Stimulated activated CD8-positive, alpha-beta memory T cell treated with anti-CD3 and anti-CD28 coated beads, Interleukin-15, amount 100 ng/mL, for 48 hours (primary cell): ENCODE data around the gene NFKBIA.
"Not testable (repeated sequence)": the region's sequence is repeated elsewhere in the genome, so short reads cannot be mapped to it uniquely, and the experiment has no call there.

Experiments used
- DNase-seq, 2 donors: peaks; one replicate each; pipeline ENCODE4 v3.0.0-alpha.2; 2020; ENCODE audit warnings: low read depth in 2 of 2

Gene NFKBIA

GRCh38 chr14:35368583-35369392 is 35.8 kb downstream of the NFKBIA start:
- no peak for DNase-seq

- no peak for DNase-seq
These were observed 36.4 kb downstream of the NFKBIA start for GRCh38 chr14:35368139-35368460.

GRCh38 chr14:35367056-35367372 is 37.5 kb downstream of the NFKBIA start:
- no peak for DNase-seq

GRCh38 chr14:35366521-35366976 is 38.0 kb downstream of the NFKBIA start:
- no peak for DNase-seq

- peak; percentile 43 to 62 for DNase-seq
These were observed 38.5 kb downstream of the NFKBIA start for GRCh38 chr14:35366056-35366451.

- peak; percentile 78 to 80 for DNase-seq
These were observed 39.2 kb downstream of the NFKBIA start for GRCh38 chr14:35365130-35366055.

- DNase-seq, result no peak
These were observed 41.6 kb downstream of the NFKBIA start for GRCh38 chr14:35362911-35363374.

GRCh38 chr14:35362450-35362849 is 42.1 kb downstream of the NFKBIA start:
- DNase-seq, result no peak

GRCh38 chr14:35361141-35361480 is 43.4 kb downstream of the NFKBIA start:
- DNase-seq, result no peak

GRCh38 chr14:35359655-35360054 is 44.9 kb downstream of the NFKBIA start:
- not testable (repeated sequence) for DNase-seq

- no peak for DNase-seq
These were observed 48.3 kb downstream of the NFKBIA start for GRCh38 chr14:35355981-35356841.

- not testable (repeated sequence) for DNase-seq
These were observed 49.3 kb downstream of the NFKBIA start for GRCh38 chr14:35355235-35355634.

- no peak for DNase-seq
These were observed 51.0 kb downstream of the NFKBIA start for GRCh38 chr14:35353409-35354172.

GRCh38 chr14:35352274-35353233 is 52.0 kb downstream of the NFKBIA start:
- DNase-seq, result no peak

- DNase-seq, result no peak
These were observed 52.7 kb downstream of the NFKBIA start for GRCh38 chr14:35351897-35352273.
